Neural cell (in vitro differentiated cells): ENCODE results near the gene UBE4B. TPM values are rescaled to one million over a fixed set of nuclear protein-coding genes. Genes with fewer than 3 reads are reported as not detected.

Experiments
- H2AFZ ChIP-seq: fragments of 200-600, 300-800 bp; sonication (generic), shearing (Covaris generic); 2 replicates; pipeline ENCODE4 v1.6.0; 2014; ENCODE audit warnings: low read depth, mild to moderate bottlenecking, antibody characterized with exemption, low read length, moderate library complexity
- H3F3A ChIP-seq: fragments of 200-600 bp; shearing (Covaris generic); 2 replicates; pipeline ENCODE4 v1.6.1; 2016; ENCODE audit warnings: mild to moderate bottlenecking, moderate library complexity, mixed read lengths, antibody characterized with exemption, low read length; ENCODE audit not compliant: insufficient read depth, poor library complexity, severe bottlenecking
- H3K27ac ChIP-seq: fragments of 200-600, 300-800 bp; sonication (generic), shearing (Covaris generic); 2 replicates; pipeline ENCODE4 v1.5.1; 2014; ENCODE audit warnings: mild to moderate bottlenecking, low read length, moderate library complexity
- H3K27me3 ChIP-seq: fragments of 300-800, 200-600 bp; sonication (generic), shearing (Covaris generic); 2 replicates; pipeline ENCODE4 v1.6.0; 2014; ENCODE audit warnings: mild to moderate bottlenecking, low read depth, low read length, moderate library complexity; ENCODE audit not compliant: insufficient read depth
- H3K36me3 ChIP-seq: fragments of 300-800, 200-600 bp; sonication (generic), shearing (Covaris generic); 2 replicates; pipeline ENCODE4 v1.5.1; 2014; ENCODE audit warnings: mild to moderate bottlenecking, antibody characterized with exemption, low read length, moderate library complexity; ENCODE audit not compliant: insufficient read depth
- H3K4me2 ChIP-seq: fragments of 300-800, 200-600 bp; sonication (generic), shearing (Covaris generic); 2 replicates; pipeline ENCODE4 v1.6.0; 2014; ENCODE audit warnings: mild to moderate bottlenecking, low read length
- H3K4me3 ChIP-seq: fragments of 300-800, 200-600 bp; sonication (generic), shearing (Covaris generic); 2 replicates; pipeline ENCODE4 v1.5.1; 2014; ENCODE audit warnings: mild to moderate bottlenecking, low read length, moderate library complexity
- H3K79me2 ChIP-seq: fragments of 200-600 bp; shearing (Covaris generic); replicated peaks from 2 replicates; pipeline ENCODE4 v1.6.0; 2014; ENCODE audit warnings: mild to moderate bottlenecking, low read length, moderate library complexity; ENCODE audit not compliant: insufficient read depth
- H3K9ac ChIP-seq: fragments of 300-800, 200-600 bp; sonication (generic), shearing (Covaris generic); 2 replicates; pipeline ENCODE4 v1.6.1; 2016; ENCODE audit warnings: mild to moderate bottlenecking, low read length, mixed read lengths
- H3K9me2 ChIP-seq: fragments of 200-600 bp; shearing (Covaris generic); 2 replicates; pipeline ENCODE4 v1.6.1; 2016; ENCODE audit warnings: mild to moderate bottlenecking, low read length, mixed read lengths; ENCODE audit not compliant: insufficient read depth
- H3K9me3 ChIP-seq: fragments of 200-600, 300-800 bp; sonication (generic), shearing (Covaris generic); 2 replicates; pipeline ENCODE4 v1.6.1; 2016; ENCODE audit warnings: mild to moderate bottlenecking, mixed run types, low read length, moderate library complexity, mixed read lengths
- H4K20me1 ChIP-seq: fragments of 200-600 bp; shearing (Covaris generic); 2 replicates; pipeline ENCODE4 v1.6.1; 2016; ENCODE audit warnings: mild to moderate bottlenecking, mixed run types; ENCODE audit not compliant: insufficient read depth
- CTCF ChIP-seq: fragments of 450-650 bp; IDR thresholded peaks from 2 replicates; pipeline ENCODE4 v1.5.1; 2014; ENCODE audit warnings: antibody characterized with exemption, mild to moderate bottlenecking, moderate library complexity; ENCODE audit not compliant: poor library complexity, severe bottlenecking
- EP300 ChIP-seq: fragments of 450-650 bp; conservative IDR thresholded peaks from 2 replicates; pipeline ENCODE4 v1.6.1; 2014; ENCODE audit warnings: antibody characterized with exemption, mild to moderate bottlenecking, moderate library complexity; ENCODE audit not compliant: poor library complexity, severe bottlenecking
- EZH2 ChIP-seq: fragments of 200-600, 300-800 bp; shearing (Covaris generic), sonication (generic); IDR thresholded peaks from 2 replicates; pipeline ENCODE4 v1.6.1; 2014; ENCODE audit warnings: antibody characterized with exemption, low read length, borderline replicate concordance, mild to moderate bottlenecking; ENCODE audit not compliant: insufficient read depth, poor library complexity, severe bottlenecking
- MXI1 ChIP-seq: fragments of 450-650 bp; conservative IDR thresholded peaks from 2 replicates; pipeline ENCODE4 v1.6.1; 2014; ENCODE audit warnings: antibody characterized with exemption, mild to moderate bottlenecking; ENCODE audit not compliant: poor library complexity, severe bottlenecking
- POLR2AphosphoS5 ChIP-seq: IDR thresholded peaks from 2 replicates; pipeline ENCODE4 v1.6.1; 2012
- RAD21 ChIP-seq: fragments of 450-650 bp; conservative IDR thresholded peaks from 2 replicates; pipeline ENCODE4 v1.6.1; 2014; ENCODE audit warnings: antibody characterized with exemption, mild to moderate bottlenecking, moderate library complexity
- SMC3 ChIP-seq: fragments of 450-650 bp; conservative IDR thresholded peaks from 2 replicates; pipeline ENCODE4 v1.6.1; 2014; ENCODE audit warnings: antibody characterized with exemption, mild to moderate bottlenecking, moderate library complexity; ENCODE audit not compliant: poor library complexity
- TAF1 ChIP-seq: IDR thresholded peaks from 2 replicates; pipeline ENCODE4 v1.6.1; 2012; ENCODE audit warnings: low read depth
- polyA plus RNA-seq: library from polyadenylated mRNA; depleted of rRNA; stranded (reverse); fragments of >200 nt; gene quantifications from 2 replicates; pipeline ENCODE4 v1.2.3, GENCODE V29; 2014
- TF ChIP-seq, protein P1 (sequence below): IDR thresholded peaks from 2 replicates; pipeline ENCODE4 v1.6.1; 2012; ENCODE audit warnings: borderline replicate concordance

Gene UBE4B
- polyA plus RNA-seq, 1 donor from 2014 or later, result 28.9 TPM

GRCh38 chr1:10103193-10103592, 70.4 kb downstream of the UBE4B start:
- Histone ChIP-seq H4K20me1 (no peaks in the 10 kb centered on the region), H3K36me3 (peaks cover 13% of the 10 kb centered on the region), H3K4me3 (no peak overlapping the region)

GRCh38 chr1:10104834-10105233, 72.1 kb downstream of the UBE4B start:
- Histone ChIP-seq H3K27me3 (no peaks in the 10 kb centered on the region), H3K4me3 (no peak overlapping the region), H4K20me1 (no peaks in the 10 kb centered on the region), H3K9me2 (no peaks in the 10 kb centered on the region), H3K9ac (no peak overlapping the region), H3K79me2 (no peaks in the 10 kb centered on the region), H3K9me3 (no peaks in the 10 kb centered on the region), H3K4me2 (no peak overlapping the region), H3F3A (no peaks in the 10 kb centered on the region), H2AFZ (no peak overlapping the region), H3K27ac (no peak overlapping the region), H3K36me3 (peaks cover 13% of the 10 kb centered on the region)
- TF ChIP-seq CTCF, result no peak
- TF ChIP-seq MXI1, result no peak
- TF ChIP-seq EP300, result no peak
- no peak for TF ChIP-seq SMC3
- TF ChIP-seq EZH2, result no peak
- TF ChIP-seq, protein P1, sequence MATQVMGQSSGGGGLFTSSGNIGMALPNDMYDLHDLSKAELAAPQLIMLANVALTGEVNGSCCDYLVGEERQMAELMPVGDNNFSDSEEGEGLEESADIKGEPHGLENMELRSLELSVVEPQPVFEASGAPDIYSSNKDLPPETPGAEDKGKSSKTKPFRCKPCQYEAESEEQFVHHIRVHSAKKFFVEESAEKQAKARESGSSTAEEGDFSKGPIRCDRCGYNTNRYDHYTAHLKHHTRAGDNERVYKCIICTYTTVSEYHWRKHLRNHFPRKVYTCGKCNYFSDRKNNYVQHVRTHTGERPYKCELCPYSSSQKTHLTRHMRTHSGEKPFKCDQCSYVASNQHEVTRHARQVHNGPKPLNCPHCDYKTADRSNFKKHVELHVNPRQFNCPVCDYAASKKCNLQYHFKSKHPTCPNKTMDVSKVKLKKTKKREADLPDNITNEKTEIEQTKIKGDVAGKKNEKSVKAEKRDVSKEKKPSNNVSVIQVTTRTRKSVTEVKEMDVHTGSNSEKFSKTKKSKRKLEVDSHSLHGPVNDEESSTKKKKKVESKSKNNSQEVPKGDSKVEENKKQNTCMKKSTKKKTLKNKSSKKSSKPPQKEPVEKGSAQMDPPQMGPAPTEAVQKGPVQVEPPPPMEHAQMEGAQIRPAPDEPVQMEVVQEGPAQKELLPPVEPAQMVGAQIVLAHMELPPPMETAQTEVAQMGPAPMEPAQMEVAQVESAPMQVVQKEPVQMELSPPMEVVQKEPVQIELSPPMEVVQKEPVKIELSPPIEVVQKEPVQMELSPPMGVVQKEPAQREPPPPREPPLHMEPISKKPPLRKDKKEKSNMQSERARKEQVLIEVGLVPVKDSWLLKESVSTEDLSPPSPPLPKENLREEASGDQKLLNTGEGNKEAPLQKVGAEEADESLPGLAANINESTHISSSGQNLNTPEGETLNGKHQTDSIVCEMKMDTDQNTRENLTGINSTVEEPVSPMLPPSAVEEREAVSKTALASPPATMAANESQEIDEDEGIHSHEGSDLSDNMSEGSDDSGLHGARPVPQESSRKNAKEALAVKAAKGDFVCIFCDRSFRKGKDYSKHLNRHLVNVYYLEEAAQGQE, result no peak
- TF ChIP-seq POLR2AphosphoS5, result no peak
- TF ChIP-seq RAD21, result no peak
- no peak for TF ChIP-seq TAF1

More at GRCh38 chr1:10103193-10103592, 70.4 kb downstream of the UBE4B start:
- TF ChIP-seq CTCF, result no peak
- TF ChIP-seq POLR2AphosphoS5, result no peak
- no peak for TF ChIP-seq MXI1
- TF ChIP-seq RAD21, result no peak
- TF ChIP-seq SMC3, result no peak
- TF ChIP-seq TAF1, result no peak
- TF ChIP-seq, protein P1, result no peak
- TF ChIP-seq EP300, result no peak
- no peak for TF ChIP-seq EZH2
- H2AFZ ChIP-seq, result no peak overlapping the region
- H3K79me2 ChIP-seq, result no peaks in the 10 kb centered on the region
- H3K27ac ChIP-seq, result no peak overlapping the region
- no peaks in the 10 kb centered on the region for H3K9me2 ChIP-seq
- H3K9me3 ChIP-seq, result no peaks in the 10 kb centered on the region
- no peak overlapping the region for H3K9ac ChIP-seq
- no peaks in the 10 kb centered on the region for H3K27me3 ChIP-seq
- H3F3A ChIP-seq, result no peaks in the 10 kb centered on the region
- no peak overlapping the region for H3K4me2 ChIP-seq
